ENCODE data around the gene ADAT2. TPM values are rescaled to one million over a fixed set of nuclear protein-coding genes. Genes with fewer than 3 reads are reported as not detected.

Gene ADAT2
- total and polyA plus RNA-seq, 2 of the 8 experiments (the other 6 are each of a cell fraction or from before 2014, with no cell fraction given), result 4.3 to 11.8 TPM

- no peak overlapping the region for H3K18ac ChIP-seq (ENCODE audit: extremely low read depth, low read length)
- H2BK5ac ChIP-seq (ENCODE audit: low read depth, low read length), result no peak overlapping the region
- no peaks in the 10 kb centered on the region for H3K9me3 ChIP-seq (ENCODE audit: insufficient read depth in 2 of 2, low read depth in 1 of 2, low read length in 1 of 2)
- no peak overlapping the region for H2BK15ac ChIP-seq (ENCODE audit: low read length)
- DNase-seq (ENCODE audit: low read depth in 1 of 2, low spot score in 2 of 2) (no peak), FAIRE-seq (no peak)
- H4K8ac ChIP-seq (ENCODE audit: extremely low read depth, insufficient read depth, low read length), result no peak overlapping the region
- H2BK20ac ChIP-seq (ENCODE audit: low read length), result no peak overlapping the region
- H3K23ac ChIP-seq (ENCODE audit: insufficient read length), result no peak overlapping the region
- no peak overlapping the region for H4K91ac ChIP-seq (replicated peaks; ENCODE audit: insufficient read length, low read length)
- H2AK5ac ChIP-seq (ENCODE audit: low read depth, low read length), result no peak overlapping the region
- H2BK120ac ChIP-seq (replicated peaks; ENCODE audit: low read depth, low read length), result no peak overlapping the region
- H3K14ac ChIP-seq (ENCODE audit: insufficient read length), result no peak overlapping the region
- H3K79me1 ChIP-seq (ENCODE audit: low read depth, low read length), result no peaks in the 10 kb centered on the region
- H3K4me3 ChIP-seq (ENCODE audit: extremely low read depth in 1 of 4, insufficient read depth in 2 of 4, low read depth in 3 of 4, low read length in 4 of 4), result no peak overlapping the region
- no peaks in the 10 kb centered on the region for H3K27me3 ChIP-seq (replicated peaks in 1 of 4; ENCODE audit: control insufficient read depth in 3 of 4, extremely low read depth in 1 of 4, insufficient read depth in 3 of 4, low read length in 3 of 4)
- H3K9ac ChIP-seq (replicated peaks in 1 of 4; ENCODE audit: extremely low read depth in 1 of 4, low read depth in 3 of 4, low read length in 3 of 4), result no peak overlapping the region
- CTCF ChIA-PET (ENCODE audit: partially characterized antibody), result no interaction called here
- H2AFZ ChIP-seq (ENCODE audit: low read length), result no peak overlapping the region
- H3K4me2 ChIP-seq (ENCODE audit: insufficient read depth in 1 of 2, low read depth in 2 of 2, low read length in 2 of 2), result no peak overlapping the region
- POLR2A ChIA-PET (ENCODE audit: partially characterized antibody), result no interaction called here
- H3K56ac ChIP-seq (replicated peaks; ENCODE audit: insufficient read length, low read depth, low read length), result no peak overlapping the region
- no peak overlapping the region for H3K4ac ChIP-seq (replicated peaks; ENCODE audit: insufficient read length, low read depth, low read length)
- no peak overlapping the region for H3K27ac ChIP-seq (ENCODE audit: low read depth, low read length)
- H4K5ac ChIP-seq (ENCODE audit: insufficient read length, low read depth, low read length), result no peak overlapping the region
- H3K36me3 ChIP-seq (ENCODE audit: control insufficient read depth in 2 of 4, insufficient read depth in 4 of 4, low read length in 3 of 4), result no peaks in the 10 kb centered on the region
- H2BK12ac ChIP-seq (ENCODE audit: low read depth, low read length), result no peak overlapping the region
- no peaks in the 10 kb centered on the region for H4K20me1 ChIP-seq (replicated peaks in 1 of 2; ENCODE audit: control insufficient read depth in 1 of 2, insufficient read depth in 2 of 2, low read length in 2 of 2)
- no peaks in the 10 kb centered on the region for H3K79me2 ChIP-seq (ENCODE audit: control insufficient read depth in 1 of 2, insufficient read depth in 2 of 2, low read length in 2 of 2)
- no peaks in the 10 kb centered on the region for H3K4me1 ChIP-seq (replicated peaks in 1 of 4; ENCODE audit: control insufficient read depth in 3 of 4, insufficient read depth in 4 of 4, low read length in 3 of 4)
- H3K23me2 ChIP-seq (ENCODE audit: low read depth, low read length), result peaks cover 3% of the 10 kb centered on the region; the same call in 1 of the 2 replicates
- no peak for TF ChIP-seq POLR2A (IDR thresholded peaks at IDR 0.05; ENCODE audit: control extremely low read depth in 1 of 2, low read depth in 2 of 2, low read length in 2 of 2)
- TF ChIP-seq SIRT6 (IDR thresholded peaks at IDR 0.05; ENCODE audit: low read length), result no peak
- TF ChIP-seq HDAC2 (IDR thresholded peaks at IDR 0.05; ENCODE audit: borderline replicate concordance in 1 of 2, low read depth in 2 of 2, low read length in 2 of 2), result no peak
- TF ChIP-seq JUN (IDR thresholded peaks at IDR 0.05; ENCODE audit: low read depth, low read length), result no peak
- TF ChIP-seq SRF (IDR thresholded peaks at IDR 0.05; ENCODE audit: low read depth, low read length), result no peak
Measured at GRCh38 chr6:143376861-143377260, 73.6 kb downstream of the ADAT2 start.
